Liver (tissue), 9 donors: ENCODE measurements around the gene EEF2K. TPM values are rescaled to one million over a fixed set of nuclear protein-coding genes. Genes with fewer than 3 reads are reported as not detected.
"Not testable (repeated sequence)": the region's sequence is repeated elsewhere in the genome, so short reads cannot be mapped to it uniquely, and the experiment has no call there.

ENCODE experiments used
- DNase-seq: peaks from one replicate; pipeline ENCODE4 v3.0.0-alpha.2; 2017; ENCODE audit warnings: low spot score
- H3K27ac ChIP-seq, 2 donors: one replicate each; pipeline ENCODE4 v1.7.0; 2013; ENCODE audit warnings: inconsistent platforms in 2 of 2, low read length in 2 of 2, control low read depth in 1 of 2, low read depth in 1 of 2, mild to moderate bottlenecking in 1 of 2
- H3K27me3 ChIP-seq, 4 donors: one replicate each; pipeline versions ENCODE4 v1.6.1 to v1.7.0; 2013; ENCODE audit warnings: low read length in 3 of 4, inconsistent platforms in 1 of 4, mild to moderate bottlenecking in 1 of 4, moderate library complexity in 1 of 4; ENCODE audit not compliant: control insufficient read depth in 4 of 4, insufficient read depth in 4 of 4
- H3K36me3 ChIP-seq, 4 donors: one replicate each; pipeline versions ENCODE4 v1.6.1 to v1.7.0; 2013; ENCODE audit warnings: low read length in 3 of 4, mild to moderate bottlenecking in 3 of 4, low read depth in 1 of 4, moderate library complexity in 1 of 4; ENCODE audit not compliant: control insufficient read depth in 4 of 4, insufficient read depth in 3 of 4
- H3K4me1 ChIP-seq, 4 donors: one replicate each; pipeline versions ENCODE4 v1.6.1 to v1.7.0; 2013; ENCODE audit warnings: low read length in 3 of 4, mild to moderate bottlenecking in 3 of 4, moderate library complexity in 1 of 4; ENCODE audit not compliant: control insufficient read depth in 4 of 4, insufficient read depth in 4 of 4
- H3K4me3 ChIP-seq, 3 donors: one replicate each; pipeline versions ENCODE4 v1.6.1 to v1.7.0; 2013; ENCODE audit warnings: low read length in 3 of 3, control low read depth in 1 of 3, low read depth in 1 of 3, mild to moderate bottlenecking in 1 of 3
- H3K9ac ChIP-seq, 2 donors: one replicate each; pipeline ENCODE4 v1.7.0; 2013; ENCODE audit warnings: low read length in 2 of 2, mild to moderate bottlenecking in 2 of 2, moderate library complexity in 2 of 2, control low read depth in 1 of 2, low read depth in 1 of 2
- H3K9me3 ChIP-seq, 4 donors: one replicate each; pipeline versions ENCODE4 v1.6.1 to v1.7.0; 2013; ENCODE audit warnings: low read length in 3 of 4; ENCODE audit not compliant: control insufficient read depth in 4 of 4
- FOXA2 ChIP-seq: IDR thresholded peaks from 2 replicates; pipeline ENCODE4 v1.6.1; 2016; ENCODE audit warnings: antibody characterized with exemption
- GABPA ChIP-seq, 2 donors: IDR thresholded peaks in 1 of 2; conservative IDR thresholded peaks in 1 of 2; 2 replicates each; pipeline ENCODE4 v1.6.1; 2016; ENCODE audit warnings: antibody characterized with exemption in 2 of 2, mild to moderate bottlenecking in 1 of 2, moderate library complexity in 1 of 2
- HNF4A ChIP-seq, 2 donors: conservative IDR thresholded peaks; 2 replicates each; pipeline ENCODE4 v1.6.1; 2016; ENCODE audit warnings: antibody characterized with exemption in 2 of 2, mild to moderate bottlenecking in 2 of 2
- HNF4G ChIP-seq: IDR thresholded peaks from 2 replicates; pipeline ENCODE4 v1.6.1; 2016; ENCODE audit warnings: antibody characterized with exemption
- JUND ChIP-seq, 2 donors: IDR thresholded peaks; 2 replicates each; pipeline ENCODE4 v1.6.1; 2016; ENCODE audit warnings: antibody characterized with exemption in 2 of 2
- RAD21 ChIP-seq, 2 donors: IDR thresholded peaks; 2 replicates each; pipeline ENCODE4 v1.6.1; 2016; ENCODE audit warnings: antibody characterized with exemption in 2 of 2, mild to moderate bottlenecking in 2 of 2
- RXRA ChIP-seq, 2 donors: IDR thresholded peaks; 2 replicates each; pipeline ENCODE4 v1.6.1; 2017 to 2018; ENCODE audit warnings: antibody characterized with exemption in 2 of 2, mild to moderate bottlenecking in 1 of 2
- SP1 ChIP-seq: IDR thresholded peaks from 2 replicates; pipeline ENCODE4 v1.6.1; 2018; ENCODE audit warnings: antibody characterized with exemption, mild to moderate bottlenecking
- TAF1 ChIP-seq: conservative IDR thresholded peaks from 2 replicates; pipeline ENCODE4 v1.6.1; 2016; ENCODE audit warnings: antibody characterized with exemption, mild to moderate bottlenecking
- YY1 ChIP-seq: IDR thresholded peaks from 2 replicates; pipeline ENCODE4 v1.6.1; 2016; ENCODE audit warnings: antibody characterized with exemption, mild to moderate bottlenecking
- WGBS: extraction: QIAGEN DNeasy Blood & Tissue Kit; methylation state at CpG from one replicate; pipeline ENCODE4 v1.1.7; 2013; 5-methylcytosine and 5-hydroxymethylcytosine counted together
- polyA plus RNA-seq, 2 donors: library from polyadenylated mRNA; stranded (reverse) in 1 of 2; unstranded in 1 of 2; fragments of 200-250 nt in 1 of 2; fragments of >200 nt in 1 of 2; fragmentation: Nextera tagmentation in 1 of 2; extraction: Ambion mirVana in 1 of 2; gene quantifications; one replicate each; pipeline versions ENCODE4 v1.2.1 to v1.2.3, GENCODE V29; 2013 to 2015
- total RNA-seq, 2 donors: library from RNA; depleted of rRNA; stranded (reverse); fragments of >200 nt; gene quantifications; one replicate each; pipeline ENCODE4 v1.2.3, GENCODE V29; 2014
- TF ChIP-seq, protein P1 (sequence below): IDR thresholded peaks from 2 replicates; pipeline ENCODE4 v1.6.1; 2016; ENCODE audit warnings: antibody characterized with exemption, mild to moderate bottlenecking
- TF ChIP-seq, protein P2 (sequence below): IDR thresholded peaks from 2 replicates; pipeline ENCODE4 v1.6.1; 2016; ENCODE audit warnings: antibody characterized with exemption
- TF ChIP-seq, protein P3 (sequence below): IDR thresholded peaks from 2 replicates; pipeline ENCODE4 v1.6.1; 2016; ENCODE audit warnings: antibody characterized with exemption
- donor health status: healthy.
- donor health status: healthy.
- donor health status: healthy.
- donor health status: healthy.
- donor health status: healthy.

Gene EEF2K
- total and polyA plus RNA-seq, 4 donors, result 3.2 to 14.3 (median 8.0) TPM

DNA sequence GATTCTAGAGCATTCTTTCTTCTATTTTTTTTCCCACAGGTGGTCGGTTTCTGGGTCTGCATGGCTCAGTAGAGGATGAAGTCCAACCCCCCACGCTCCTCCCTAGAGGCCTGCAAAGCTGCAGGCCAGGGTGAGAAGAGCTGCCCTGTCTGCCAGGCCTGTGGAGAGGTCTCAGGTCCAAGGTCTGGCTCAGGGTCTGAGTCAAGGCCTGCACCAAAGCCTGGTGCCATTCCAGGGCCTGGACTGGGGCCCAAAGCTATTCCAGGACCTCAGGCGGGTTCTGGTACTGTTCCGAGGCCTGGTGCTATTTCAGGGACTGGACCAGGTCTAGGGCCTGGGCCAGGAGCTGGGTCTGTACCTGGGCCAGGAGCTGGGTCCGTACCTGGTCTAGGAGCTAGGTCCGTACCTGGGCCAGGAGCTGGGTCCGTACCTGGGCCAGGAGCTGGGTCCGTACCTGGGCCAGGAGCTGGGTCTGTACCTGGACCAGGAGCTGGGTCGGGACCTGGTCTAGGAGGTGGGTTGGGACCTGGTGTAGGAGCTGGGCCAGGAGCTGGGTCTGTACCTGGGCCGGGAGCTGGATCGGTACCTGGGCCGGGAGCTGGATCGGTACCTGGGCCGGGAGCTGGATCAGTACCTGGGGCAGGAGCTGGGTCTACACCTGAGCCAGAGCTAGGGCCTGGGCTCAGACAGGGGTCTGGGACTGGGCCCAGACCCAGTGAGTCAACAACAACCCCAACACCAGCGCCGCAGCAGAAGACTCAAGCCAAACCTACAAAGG is 40.4 kb upstream of the EEF2K start:
- TF ChIP-seq GABPA (IDR thresholded peaks at IDR 0.05 in 1 of 2, conservative IDR thresholded peaks at IDR 0.05 in 1 of 2) (no peak), HNF4A (conservative IDR thresholded peaks at IDR 0.05) (no peak), SP1 (no peak), YY1 (no peak), HNF4G (no peak), JUND (IDR thresholded peaks at IDR 0.05) (no peak), RXRA (IDR thresholded peaks at IDR 0.05) (no peak)
- TF ChIP-seq, protein P1, sequence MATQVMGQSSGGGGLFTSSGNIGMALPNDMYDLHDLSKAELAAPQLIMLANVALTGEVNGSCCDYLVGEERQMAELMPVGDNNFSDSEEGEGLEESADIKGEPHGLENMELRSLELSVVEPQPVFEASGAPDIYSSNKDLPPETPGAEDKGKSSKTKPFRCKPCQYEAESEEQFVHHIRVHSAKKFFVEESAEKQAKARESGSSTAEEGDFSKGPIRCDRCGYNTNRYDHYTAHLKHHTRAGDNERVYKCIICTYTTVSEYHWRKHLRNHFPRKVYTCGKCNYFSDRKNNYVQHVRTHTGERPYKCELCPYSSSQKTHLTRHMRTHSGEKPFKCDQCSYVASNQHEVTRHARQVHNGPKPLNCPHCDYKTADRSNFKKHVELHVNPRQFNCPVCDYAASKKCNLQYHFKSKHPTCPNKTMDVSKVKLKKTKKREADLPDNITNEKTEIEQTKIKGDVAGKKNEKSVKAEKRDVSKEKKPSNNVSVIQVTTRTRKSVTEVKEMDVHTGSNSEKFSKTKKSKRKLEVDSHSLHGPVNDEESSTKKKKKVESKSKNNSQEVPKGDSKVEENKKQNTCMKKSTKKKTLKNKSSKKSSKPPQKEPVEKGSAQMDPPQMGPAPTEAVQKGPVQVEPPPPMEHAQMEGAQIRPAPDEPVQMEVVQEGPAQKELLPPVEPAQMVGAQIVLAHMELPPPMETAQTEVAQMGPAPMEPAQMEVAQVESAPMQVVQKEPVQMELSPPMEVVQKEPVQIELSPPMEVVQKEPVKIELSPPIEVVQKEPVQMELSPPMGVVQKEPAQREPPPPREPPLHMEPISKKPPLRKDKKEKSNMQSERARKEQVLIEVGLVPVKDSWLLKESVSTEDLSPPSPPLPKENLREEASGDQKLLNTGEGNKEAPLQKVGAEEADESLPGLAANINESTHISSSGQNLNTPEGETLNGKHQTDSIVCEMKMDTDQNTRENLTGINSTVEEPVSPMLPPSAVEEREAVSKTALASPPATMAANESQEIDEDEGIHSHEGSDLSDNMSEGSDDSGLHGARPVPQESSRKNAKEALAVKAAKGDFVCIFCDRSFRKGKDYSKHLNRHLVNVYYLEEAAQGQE, result no peak
- TF ChIP-seq, protein P2, sequence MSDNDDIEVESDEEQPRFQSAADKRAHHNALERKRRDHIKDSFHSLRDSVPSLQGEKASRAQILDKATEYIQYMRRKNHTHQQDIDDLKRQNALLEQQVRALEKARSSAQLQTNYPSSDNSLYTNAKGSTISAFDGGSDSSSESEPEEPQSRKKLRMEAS, result no peak
- H3K9me3 ChIP-seq, result peaks cover 0 to 3% (median 2%) of the 10 kb centered on the region in 4 donors
- no peak overlapping the region for H3K27ac ChIP-seq
- no peak overlapping the region for H3K9ac ChIP-seq
- no peak overlapping the region for H3K4me3 ChIP-seq
- H3K4me1 ChIP-seq, result peaks cover 0 to 4% (median 1%) of the 10 kb centered on the region in 4 donors
- no peaks in the 10 kb centered on the region for H3K36me3 ChIP-seq
- H3K27me3 ChIP-seq, result no peaks in the 10 kb centered on the region
- DNase-seq, result no peak
- WGBS, result 94% methylated on average over 16 of the region's 16 CpGs

DNA sequence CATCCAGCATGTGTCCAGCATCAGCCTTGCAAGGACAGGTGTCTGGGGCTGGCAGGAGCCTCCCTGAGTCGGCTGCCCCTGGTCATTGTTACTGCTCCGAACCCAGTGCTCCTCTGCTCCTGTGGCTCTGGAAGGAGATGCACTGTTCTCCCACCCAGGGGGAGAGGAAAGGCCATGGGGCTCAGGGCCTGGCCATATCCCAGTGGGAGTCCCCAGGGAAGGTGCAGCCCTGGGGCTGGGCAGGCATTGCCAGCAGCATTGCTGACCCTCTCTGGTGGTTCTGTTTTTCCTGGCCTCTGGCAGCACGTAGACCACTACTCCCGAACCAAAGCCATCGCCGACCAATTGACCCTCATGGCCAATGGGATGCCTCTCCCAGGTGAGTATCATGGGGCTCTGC is 34.1 kb upstream of the EEF2K start:
- Histone ChIP-seq H3K4me3 (no peak overlapping the region), H3K9ac (no peak overlapping the region), H3K27ac (no peak overlapping the region), H3K27me3 (no peaks in the 10 kb centered on the region), H3K36me3 (no peaks in the 10 kb centered on the region), H3K4me1 (no peaks in the 10 kb centered on the region), H3K9me3 (no peaks in the 10 kb centered on the region)
- TF ChIP-seq FOXA2, result no peak
- TF ChIP-seq RAD21 (IDR thresholded peaks at IDR 0.05), result no peak
- no peak for TF ChIP-seq JUND (IDR thresholded peaks at IDR 0.05)
- TF ChIP-seq GABPA (IDR thresholded peaks at IDR 0.05 in 1 of 2, conservative IDR thresholded peaks at IDR 0.05 in 1 of 2), result no peak
- TF ChIP-seq, protein P1, result no peak
- TF ChIP-seq, protein P3, sequence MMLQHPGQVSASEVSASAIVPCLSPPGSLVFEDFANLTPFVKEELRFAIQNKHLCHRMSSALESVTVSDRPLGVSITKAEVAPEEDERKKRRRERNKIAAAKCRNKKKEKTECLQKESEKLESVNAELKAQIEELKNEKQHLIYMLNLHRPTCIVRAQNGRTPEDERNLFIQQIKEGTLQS, result no peak
- TF ChIP-seq TAF1, result no peak
- no peak for TF ChIP-seq YY1
- TF ChIP-seq HNF4G, result no peak
- DNase-seq, result no peak
- WGBS, result 91% methylated on average over 6 of the region's 6 CpGs

DNA sequence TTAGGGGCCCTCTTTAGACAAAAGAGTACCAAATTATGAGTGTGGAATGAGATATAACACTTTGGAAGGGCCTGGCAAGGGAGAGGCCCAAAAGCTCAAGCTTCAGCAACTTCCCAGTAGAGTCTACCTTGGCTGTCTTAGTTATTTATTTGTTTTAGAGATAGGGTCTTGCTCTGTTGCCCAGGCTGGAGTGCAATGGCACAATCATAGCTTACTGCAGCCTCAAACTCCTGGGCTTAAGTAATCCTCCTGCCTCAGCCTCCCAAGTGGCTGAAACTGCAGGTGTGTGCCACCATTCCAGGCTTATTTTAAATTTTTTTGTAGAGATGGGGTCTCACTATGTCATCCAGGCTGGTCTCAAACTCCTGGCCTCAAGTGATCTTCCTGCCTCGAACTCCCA is 33.4 kb upstream of the EEF2K start:
- DNase-seq, result not testable (repeated sequence)

More for the DNA sequence above, 33.4 kb upstream of the EEF2K start:
- H3K27ac ChIP-seq, H3K36me3 ChIP-seq, H3K9ac ChIP-seq, H3K4me1 ChIP-seq, H3K27me3 ChIP-seq, H3K9me3 ChIP-seq, H3K4me3 ChIP-seq: not testable (repeated sequence)
- WGBS, result 92% methylated on average over 1 of the region's 1 CpG
